GOT3 (cell line): ENCODE results near the gene ZFPM1.
"Not testable (repeated sequence)": the region's sequence is repeated elsewhere in the genome, so short reads cannot be mapped to it uniquely, and the experiment has no call there.

Experiments used
- DNase-seq: peaks from one replicate; lab custom pipeline; 2025; ENCODE audit warnings: mixed read lengths; lab: John Stamatoyannopoulos, UW

Gene ZFPM1

GRCh38 chr16:88480829-88481228 is 27.7 kb downstream of the ZFPM1 start:
- no peak for DNase-seq

GRCh38 chr16:88481851-88482250 is 28.8 kb downstream of the ZFPM1 start:
- DNase-seq, result no peak

- DNase-seq, result no peak
Observed at GRCh38 chr16:88482630-88483391, 29.7 kb downstream of the ZFPM1 start.

GRCh38 chr16:88483392-88483641 is 30.2 kb downstream of the ZFPM1 start:
- DNase-seq, result no peak

GRCh38 chr16:88484505-88485365 is 31.7 kb downstream of the ZFPM1 start:
- DNase-seq, result no peak

- DNase-seq, result not testable (repeated sequence)
Observed at GRCh38 chr16:88485366-88485741, 32.3 kb downstream of the ZFPM1 start.

- DNase-seq, result no peak
Observed at GRCh38 chr16:88486398-88487123, 33.5 kb downstream of the ZFPM1 start.

- no peak for DNase-seq
Observed at GRCh38 chr16:88487124-88487432, 34.0 kb downstream of the ZFPM1 start.

- no peak for DNase-seq
Observed at GRCh38 chr16:88487920-88488851, 35.1 kb downstream of the ZFPM1 start.

- DNase-seq, result no peak
Observed at GRCh38 chr16:88489163-88489741, 36.2 kb downstream of the ZFPM1 start.

GRCh38 chr16:88491001-88491559 is 38.0 kb downstream of the ZFPM1 start:
- DNase-seq, result no peak

GRCh38 chr16:88491560-88492310 is 38.7 kb downstream of the ZFPM1 start:
- no peak for DNase-seq

GRCh38 chr16:88493879-88494278 is 40.8 kb downstream of the ZFPM1 start:
- no peak for DNase-seq

- DNase-seq, result no peak
Observed at GRCh38 chr16:88494335-88495154, 41.5 kb downstream of the ZFPM1 start.

GRCh38 chr16:88495268-88495772 is 42.2 kb downstream of the ZFPM1 start:
- no peak for DNase-seq

- no peak for DNase-seq
Observed at GRCh38 chr16:88497561-88498462, 44.7 kb downstream of the ZFPM1 start.

GRCh38 chr16:88498576-88499208 is 45.6 kb downstream of the ZFPM1 start:
- DNase-seq, result no peak

- DNase-seq, result no peak
Observed at GRCh38 chr16:88499292-88499691, 46.2 kb downstream of the ZFPM1 start.
